IMR-90 (cell line): ENCODE measurements around the gene RBKS. TPM values are rescaled to one million over a fixed set of nuclear protein-coding genes. Genes with fewer than 3 reads are reported as not detected.
A peak's percentile ranks its signal among the peaks of the same experiment; 100 is the strongest.

Experiments
- ATAC-seq: fragments of 200-7000 bp; cut with Tn5 transposase; 2 replicates; pipeline ENCODE4 v1.9.1; 2020; ENCODE audit warnings: low read depth, mild to moderate bottlenecking, moderate library complexity
- BruUV-seq: library from RNA; stranded (reverse); fragments of 400-500 nt; replicated peaks from 2 replicates; lab custom pipeline; 2021; lab: Mats Ljungman, UMichigan
- CTCF ChIA-PET: fragments of 300-600 bp; formaldehyde crosslinking; extraction: SDS; loops from one replicate; lab custom pipeline; 2021; ENCODE audit warnings: antibody characterized with exemption; lab: Yijun Ruan, JAX
- POLR2A ChIA-PET: fragments of 300-600 bp; sonication (Branson Sonifier 250); formaldehyde crosslinking; loops from one replicate; lab custom pipeline; 2022; ENCODE audit warnings: antibody characterized with exemption; ENCODE audit not compliant: unreplicated experiment; lab: Charles Lee
- DNase-seq: peaks from one replicate; pipeline ENCODE4 v3.0.0; 2013
- H2AFZ ChIP-seq: replicated peaks from 2 replicates; pipeline ENCODE3; 2013; ENCODE audit warnings: low read length, mild to moderate bottlenecking; ENCODE audit not compliant: poor library complexity
- H2AK5ac ChIP-seq: 2 replicates; pipeline ENCODE4 v1.6.1; 2013; ENCODE audit warnings: low read depth, low read length, inconsistent platforms
- H2AK9ac ChIP-seq: replicated peaks from 2 replicates; pipeline ENCODE3; 2013; ENCODE audit warnings: mild to moderate bottlenecking, low read depth, low read length, moderate library complexity; ENCODE audit not compliant: poor library complexity
- H2BK120ac ChIP-seq: 2 replicates; pipeline ENCODE4 v1.6.1; 2013; ENCODE audit warnings: low read depth, low read length, inconsistent platforms
- H2BK15ac ChIP-seq: 3 replicates; pipeline ENCODE4 v1.6.1; 2013; ENCODE audit warnings: low read depth, low read length, inconsistent platforms
- H2BK20ac ChIP-seq: 2 replicates; pipeline ENCODE4 v1.6.1; 2013; ENCODE audit warnings: low read depth, mild to moderate bottlenecking, inconsistent platforms, low read length, moderate library complexity
- H2BK5ac ChIP-seq: 2 replicates; pipeline ENCODE4 v1.6.1; 2013; ENCODE audit warnings: mild to moderate bottlenecking, low read depth, low read length, inconsistent platforms; ENCODE audit not compliant: poor library complexity, severe bottlenecking
- H3K14ac ChIP-seq: replicated peaks from 2 replicates; pipeline ENCODE4 v1.6.1; 2013; ENCODE audit warnings: low read depth, low read length, inconsistent platforms
- H3K18ac ChIP-seq: 2 replicates; pipeline ENCODE4 v1.6.1; 2013; ENCODE audit warnings: low read depth, low read length, control low read depth
- H3K23ac ChIP-seq: 2 replicates; pipeline ENCODE4 v1.6.1; 2013; ENCODE audit warnings: low read depth, low read length, inconsistent platforms
- H3K27ac ChIP-seq: 2 replicates; pipeline ENCODE4 v1.5.1; 2013; ENCODE audit warnings: mild to moderate bottlenecking, control low read depth, low read length; ENCODE audit not compliant: insufficient read depth
- H3K27me3 ChIP-seq: 2 replicates; pipeline ENCODE4 v1.6.1; 2013; ENCODE audit warnings: low read length; ENCODE audit not compliant: control insufficient read depth, insufficient read depth
- H3K36me3 ChIP-seq: 2 replicates; pipeline ENCODE4 v1.6.1; 2013; ENCODE audit warnings: low read length, mixed read lengths; ENCODE audit not compliant: control insufficient read depth, insufficient read depth
- H3K4ac ChIP-seq: 2 replicates; pipeline ENCODE4 v1.6.1; 2013; ENCODE audit warnings: low read depth, low read length, inconsistent platforms
- H3K4me1 ChIP-seq: 2 replicates; pipeline ENCODE4 v1.6.1; 2013; ENCODE audit warnings: low read length, mixed read lengths; ENCODE audit not compliant: control insufficient read depth, insufficient read depth
- H3K4me2 ChIP-seq: 2 replicates; pipeline ENCODE4 v1.6.1; 2013; ENCODE audit warnings: low read depth, mild to moderate bottlenecking, control low read depth, low read length, moderate library complexity
- H3K4me3 ChIP-seq: 2 replicates; pipeline ENCODE4 v1.5.1; 2013; ENCODE audit warnings: low read depth, mild to moderate bottlenecking, control low read depth, low read length, moderate library complexity; ENCODE audit not compliant: insufficient read depth
- H3K56ac ChIP-seq: 2 replicates; pipeline ENCODE4 v1.6.1; 2013; ENCODE audit warnings: low read length, inconsistent platforms; ENCODE audit not compliant: insufficient read depth; ENCODE audit errors: extremely low read depth
- H3K79me1 ChIP-seq, 2 experiments: 2 replicates each; pipeline ENCODE4 v1.6.1; 2013; ENCODE audit warnings: low read length in 2 of 2, inconsistent platforms in 1 of 2, low read depth in 1 of 2
- H3K9ac ChIP-seq: 2 replicates; pipeline ENCODE4 v1.6.1; 2013; ENCODE audit warnings: low read depth, low read length, control low read depth
- H3K9me1 ChIP-seq: 2 replicates; pipeline ENCODE4 v1.6.1; 2013; ENCODE audit warnings: low read length, inconsistent platforms; ENCODE audit not compliant: insufficient read depth
- H3K9me3 ChIP-seq: 2 replicates; pipeline ENCODE4 v1.6.1; 2013; ENCODE audit warnings: low read length; ENCODE audit not compliant: control insufficient read depth, insufficient read depth
- H4K20me1 ChIP-seq: 2 replicates; pipeline ENCODE4 v1.6.1; 2013; ENCODE audit warnings: low read length, inconsistent platforms; ENCODE audit not compliant: insufficient read depth
- H4K5ac ChIP-seq: 2 replicates; pipeline ENCODE4 v1.6.1; 2013; ENCODE audit warnings: mild to moderate bottlenecking, low read depth, low read length, control low read depth
- H4K8ac ChIP-seq, 2 experiments: 2 replicates each; pipeline ENCODE4 v1.6.1; 2013; ENCODE audit warnings: low read depth in 2 of 2, low read length in 2 of 2, control low read depth in 1 of 2, inconsistent platforms in 1 of 2
- H4K91ac ChIP-seq: 2 replicates; pipeline ENCODE4 v1.6.1; 2013; ENCODE audit warnings: low read depth, low read length, inconsistent platforms; ENCODE audit not compliant: insufficient read depth
- BHLHE40 ChIP-seq: fragments of 150-350 bp; IDR thresholded peaks from 2 replicates; pipeline ENCODE4 v1.6.1; 2016; ENCODE audit warnings: mild to moderate bottlenecking, low read depth, low read length
- CEBPB ChIP-seq: IDR thresholded peaks from 2 replicates; pipeline ENCODE4 v1.6.1; 2012; ENCODE audit warnings: low read depth, low read length, improper control_type of control experiment
- CHD1 ChIP-seq: IDR thresholded peaks from 2 replicates; pipeline ENCODE4 v1.6.1; 2012; ENCODE audit warnings: low read depth, low read length, improper control_type of control experiment
- CTCF ChIP-seq: conservative IDR thresholded peaks from 2 replicates; pipeline ENCODE4 v1.5.1; 2012; ENCODE audit warnings: mild to moderate bottlenecking, low read depth, low read length, improper control_type of control experiment
- FOS ChIP-seq: fragments of 150-350 bp; IDR thresholded peaks from 2 replicates; pipeline ENCODE4 v1.6.1; 2016; ENCODE audit warnings: low read depth, low read length
- MAFK ChIP-seq: IDR thresholded peaks from 2 replicates; pipeline ENCODE4 v1.6.1; 2012; ENCODE audit warnings: low read depth, low read length, improper control_type of control experiment
- MAZ ChIP-seq: IDR thresholded peaks from 2 replicates; pipeline ENCODE4 v1.6.1; 2012; ENCODE audit warnings: low read depth, mild to moderate bottlenecking, low read length, improper control_type of control experiment, moderate library complexity, borderline replicate concordance
- POLR2A ChIP-seq: IDR thresholded peaks from 2 replicates; pipeline ENCODE4 v1.6.1; 2012; ENCODE audit warnings: mild to moderate bottlenecking, low read depth, low read length
- RAD21 ChIP-seq: IDR thresholded peaks from 2 replicates; pipeline ENCODE4 v1.6.1; 2012; ENCODE audit warnings: low read length, improper control_type of control experiment
- RCOR1 ChIP-seq: IDR thresholded peaks from 2 replicates; pipeline ENCODE4 v1.6.1; 2012; ENCODE audit warnings: mild to moderate bottlenecking, low read length, improper control_type of control experiment; ENCODE audit not compliant: insufficient replicate concordance
- RFX5 ChIP-seq: IDR thresholded peaks from 2 replicates; pipeline ENCODE4 v1.8.0; 2012; ENCODE audit warnings: low read depth, mild to moderate bottlenecking, low read length, moderate library complexity
- SMC3 ChIP-seq: fragments of 150-350 bp; IDR thresholded peaks from 2 replicates; pipeline ENCODE4 v1.6.1; 2016; ENCODE audit warnings: low read depth, mild to moderate bottlenecking, antibody characterized with exemption, low read length, moderate library complexity
- USF2 ChIP-seq: fragments of 150-350 bp; IDR thresholded peaks from 2 replicates; pipeline ENCODE4 v1.6.1; 2017; ENCODE audit warnings: mild to moderate bottlenecking, antibody characterized with exemption, low read length, low read depth
- WGBS, 2 experiments: methylation state at CpG; one replicate each; pipeline versions ENCODE4 v1.1.5 to v1.1.7; 2013; ENCODE audit warnings: missing lambda C conversion rate in 2 of 2; ENCODE audit not compliant: insufficient read length in 1 of 2; ENCODE audit errors: extremely low coverage in 2 of 2; 5-methylcytosine and 5-hydroxymethylcytosine counted together
- dilution Hi-C: fragments of 300-500 bp; cut with HindIII; formaldehyde crosslinking; loops from one replicate; pipeline ENCODE4 v1.14.3; 2018; ENCODE audit warnings: low sequenced_read_pairs; ENCODE audit not compliant: unreplicated experiment
- in situ Hi-C: fragments of 300-500 bp; cut with MboI; formaldehyde crosslinking; loops from 3 replicates; pipeline ENCODE4 v1.14.3; 2019; ENCODE audit warnings: low sequenced_read_pairs, inconsistent platforms, mixed read lengths
- intact Hi-C: fragments of 100-400 bp; cut with micrococcal nuclease; formaldehyde crosslinking; loops from 2 replicates; pipeline ENCODE4 v1.10.0; 2022
- polyA plus RNA-seq, 3 experiments: library from polyadenylated mRNA; depleted of rRNA; stranded (reverse); fragments of >200 nt; gene quantifications; 2 replicates each; pipeline ENCODE4 v1.2.3, GENCODE V29; 2012; ENCODE audit warnings: low replicate concordance in 1 of 3
- total RNA-seq: library from RNA; depleted of rRNA; stranded (reverse); fragments of >200 nt; gene quantifications from 2 replicates; pipeline ENCODE4 v1.2.3, GENCODE V29; 2012
- TF ChIP-seq, protein P1 (sequence below): fragments of 150-350 bp; IDR thresholded peaks from 2 replicates; pipeline ENCODE4 v1.6.1; 2016; ENCODE audit warnings: low read depth, mild to moderate bottlenecking, low read length, moderate library complexity, borderline replicate concordance

RBKS gene
- total and polyA plus RNA-seq, 2 of the 4 experiments (the other 2 are of a cell fraction), result 1.1 to 1.4 TPM

GRCh38 chr2:27890924-27891672 is 911 bp upstream of the RBKS start:
- Histone ChIP-seq H3K14ac (peak overlapping the region; percentile 94), H3K79me1 (peaks cover 12 to 30% of the 10 kb centered on the region in 2 experiments; a peak in 3 of 4 replicates), H4K5ac (peak overlapping the region; percentile 81), H4K91ac (peak overlapping the region; percentile 93), H3K18ac (peak overlapping the region; percentile 59), H3K23ac (peak overlapping the region; percentile 97), H3K9me3 (no peaks in the 10 kb centered on the region), H3K9ac (peak overlapping the region; percentile 82), H3K4me1 (peaks cover 2% of the 10 kb centered on the region; the same call in 1 of the 2 replicates), H4K8ac (peak overlapping the region; percentile 98 to 99), H2BK120ac (peak overlapping the region; percentile 93), H3K9me1 (peaks cover 4% of the 10 kb centered on the region), H3K56ac (peak overlapping the region; percentile 85), H3K27ac (peak overlapping the region; percentile 81), H3K4me2 (peak overlapping the region; percentile 70), H2BK5ac (peak overlapping the region; percentile 68), H3K27me3 (no peaks in the 10 kb centered on the region), H2AFZ (peak overlapping the region; percentile 98), H3K36me3 (peaks cover 2% of the 10 kb centered on the region; the same call in 1 of the 2 replicates), H2BK20ac (peak overlapping the region; percentile 77), H2BK15ac (peak overlapping the region; percentile 90), H2AK9ac (peak overlapping the region; percentile 86), H3K4me3 (peak overlapping the region; percentile 85), H4K20me1 (no peaks in the 10 kb centered on the region), H2AK5ac (peak overlapping the region; percentile 97), H3K4ac (peak overlapping the region; percentile 94)
- BruUV-seq, result TSS peak; percentile 49
- ChIA-PET POLR2A (no interaction called here), CTCF (interaction anchor here (1.3 kb wide), 1 partner anchor 410 kb away, joined by 3 read pairs; no protein-coding TSS in a partner anchor)
- in situ Hi-C loops (no loop called here), intact Hi-C loops (loop anchor here (1.0 kb wide), 1 partner anchor 501 kb away; the partner anchor contains the start of gene FOSL2), dilution Hi-C loops (no loop called here)
- ATAC-seq, result peak; percentile 5
- WGBS, 2 experiments, result 0% methylated on average over 4 of the region's 24 CpGs; no CpG with 5 or more reads in 1 of the 2 experiments
- peak; percentile 83 for DNase-seq
- TF ChIP-seq POLR2A, result no peak
- TF ChIP-seq, protein P1, sequence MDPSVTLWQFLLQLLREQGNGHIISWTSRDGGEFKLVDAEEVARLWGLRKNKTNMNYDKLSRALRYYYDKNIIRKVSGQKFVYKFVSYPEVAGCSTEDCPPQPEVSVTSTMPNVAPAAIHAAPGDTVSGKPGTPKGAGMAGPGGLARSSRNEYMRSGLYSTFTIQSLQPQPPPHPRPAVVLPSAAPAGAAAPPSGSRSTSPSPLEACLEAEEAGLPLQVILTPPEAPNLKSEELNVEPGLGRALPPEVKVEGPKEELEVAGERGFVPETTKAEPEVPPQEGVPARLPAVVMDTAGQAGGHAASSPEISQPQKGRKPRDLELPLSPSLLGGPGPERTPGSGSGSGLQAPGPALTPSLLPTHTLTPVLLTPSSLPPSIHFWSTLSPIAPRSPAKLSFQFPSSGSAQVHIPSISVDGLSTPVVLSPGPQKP, result no peak
- TF ChIP-seq CTCF, result no peak
- no peak for TF ChIP-seq MAFK
- no peak for TF ChIP-seq RFX5
- TF ChIP-seq BHLHE40, result peak; percentile 49; the same call in 1 of the 2 replicates
- TF ChIP-seq SMC3, result no peak
- no peak for TF ChIP-seq RCOR1
- no peak for TF ChIP-seq CEBPB
- TF ChIP-seq CHD1, result no peak
- no peak for TF ChIP-seq MAZ
- TF ChIP-seq USF2, result peak; percentile 58
- TF ChIP-seq RAD21, result no peak
- TF ChIP-seq FOS, result no peak
